GM12878 (cell line): Measurements from ENCODE around the gene FATE1. TPM values are rescaled to one million over a fixed set of nuclear protein-coding genes. Genes with fewer than 3 reads are reported as not detected.

Experiments used
- ATAC-seq: fragments of 200-7000 bp; cut with Tn5 transposase; 3 replicates; pipeline ENCODE4 v1.9.1; 2020; ENCODE audit warnings: mild to moderate bottlenecking, moderate library complexity
- BruUV-seq: library from RNA; stranded (reverse); fragments of 400-500 nt; replicated peaks from 2 replicates; lab custom pipeline; 2021; lab: Mats Ljungman, UMichigan
- CTCF ChIA-PET: fragments of 300-600 bp; sonication (Branson Sonifier 250); formaldehyde crosslinking; extraction: SDS; loops from one replicate; lab custom pipeline; 2021; ENCODE audit warnings: inconsistent platforms; lab: Yijun Ruan, JAX
- POLR2A ChIA-PET: fragments of 350-600 bp; formaldehyde crosslinking; extraction: SDS; loops from one replicate; lab custom pipeline; 2021; ENCODE audit warnings: inconsistent platforms; lab: Charles Lee
- RAD21 ChIA-PET: fragments of 300-600 bp; sonication (Branson Sonifier 250); formaldehyde crosslinking; loops from one replicate; lab custom pipeline; 2023; ENCODE audit warnings: antibody characterized with exemption; ENCODE audit not compliant: unreplicated experiment; lab: Charles Lee
- SMC1A ChIA-PET: fragments of 300-600 bp; sonication (Branson Sonifier 250); formaldehyde crosslinking; loops from one replicate; lab custom pipeline; 2023; ENCODE audit not compliant: unreplicated experiment, uncharacterized antibody; lab: Charles Lee
- DNase-seq: peaks from one replicate; pipeline ENCODE4 v3.0.0-alpha.2; 2011; ENCODE audit warnings: low read depth, low spot score
- FAIRE-seq: peaks from 3 replicates; lab custom pipeline; 2011; peaks lifted over from hg19 to GRCh38; lab: Jason Lieb, UNC
- H2AFZ ChIP-seq: 2 replicates; pipeline ENCODE4 v1.6.0; 2011; ENCODE audit warnings: low read depth, low read length, control low read depth; ENCODE audit not compliant: control insufficient read depth
- H3K27ac ChIP-seq: 2 replicates; pipeline ENCODE4 v1.5.1; 2011; ENCODE audit warnings: control low read depth; ENCODE audit not compliant: control insufficient read depth, insufficient read depth
- H3K27me3 ChIP-seq, 2 experiments: replicated peaks in 1 of 2; 2 replicates each; pipeline versions ENCODE4 v1.6.0 to v1.6.1; 2011; ENCODE audit warnings: low read length in 1 of 2; ENCODE audit not compliant: control insufficient read depth in 2 of 2, insufficient read depth in 2 of 2
- H3K36me3 ChIP-seq, 2 experiments: 2 replicates each; pipeline ENCODE4 v1.5.1; 2011; ENCODE audit warnings: low read length in 1 of 2; ENCODE audit not compliant: control insufficient read depth in 2 of 2, insufficient read depth in 2 of 2
- H3K4me1 ChIP-seq: 2 replicates; pipeline ENCODE4 v1.6.1; 2011; ENCODE audit warnings: mild to moderate bottlenecking, low read length, moderate library complexity, mixed read lengths; ENCODE audit not compliant: control insufficient read depth, insufficient read depth
- H3K4me2 ChIP-seq: 2 replicates; pipeline ENCODE4 v1.6.0; 2011; ENCODE audit warnings: control low read depth; ENCODE audit not compliant: control insufficient read depth, insufficient read depth
- H3K4me3 ChIP-seq: fragments of 200-600 bp; sonication (generic); 2 replicates; pipeline ENCODE4 v1.5.1; 2016
- H3K79me2 ChIP-seq: 2 replicates; pipeline ENCODE4 v1.6.0; 2011; ENCODE audit warnings: low read length; ENCODE audit not compliant: control insufficient read depth, insufficient read depth
- H3K9ac ChIP-seq: 2 replicates; pipeline ENCODE4 v1.8.0; 2011; ENCODE audit warnings: low read length, control low read depth, mixed read lengths; ENCODE audit not compliant: control insufficient read depth, insufficient read depth
- H3K9me3 ChIP-seq: replicated peaks from 3 replicates; pipeline ENCODE4 v1.5.1; 2011; ENCODE audit warnings: mild to moderate bottlenecking, low read length; ENCODE audit not compliant: control insufficient read depth, insufficient read depth
- H4K20me1 ChIP-seq: 2 replicates; pipeline ENCODE4 v1.6.0; 2011; ENCODE audit not compliant: control insufficient read depth, insufficient read depth
- IRF5 ChIP-seq: fragments of 450-650 bp; IDR thresholded peaks from 2 replicates; pipeline ENCODE4 v1.6.1; 2017; ENCODE audit warnings: borderline replicate concordance
- JUNB ChIP-seq: IDR thresholded peaks from 2 replicates; pipeline ENCODE4 v1.6.1; 2016; ENCODE audit warnings: antibody characterized with exemption, mild to moderate bottlenecking
- KLF5 ChIP-seq: fragments of 450-650 bp; IDR thresholded peaks from 2 replicates; pipeline ENCODE4 v1.6.1; 2014; ENCODE audit warnings: mild to moderate bottlenecking; ENCODE audit not compliant: partially characterized antibody
- MAX ChIP-seq: IDR thresholded peaks from 2 replicates; pipeline ENCODE4 v1.6.1; 2012; ENCODE audit warnings: low read depth, low read length, improper control_type of control experiment
- MTA3 ChIP-seq: IDR thresholded peaks from 2 replicates; pipeline ENCODE4 v1.6.1; 2012; ENCODE audit warnings: low read length, inconsistent platforms, borderline replicate concordance
- NR2C2 ChIP-seq: IDR thresholded peaks from 2 replicates; pipeline ENCODE4 v1.6.1; 2011; ENCODE audit warnings: borderline replicate concordance, low read depth; ENCODE audit not compliant: control insufficient read depth, insufficient read length
- PML ChIP-seq: IDR thresholded peaks from 2 replicates; pipeline ENCODE4 v1.6.1; 2012; ENCODE audit warnings: low read length, inconsistent platforms
- POLR2A ChIP-seq: IDR thresholded peaks from 2 replicates; pipeline ENCODE4 v1.6.1; 2011; ENCODE audit warnings: low read depth, mild to moderate bottlenecking, low read length
- PRDM15 ChIP-seq: fragments of 450-650 bp; formaldehyde crosslinking; IDR thresholded peaks from 2 replicates; pipeline ENCODE4 v1.4.0; 2020; ENCODE audit warnings: mild to moderate bottlenecking, moderate library complexity
- RCOR1 ChIP-seq: conservative IDR thresholded peaks from 2 replicates; pipeline ENCODE4 v1.6.1; 2012; ENCODE audit warnings: low read depth, low read length, improper control_type of control experiment
- SIN3A ChIP-seq: IDR thresholded peaks from 2 replicates; pipeline ENCODE4 v1.6.1; 2012; ENCODE audit warnings: low read depth, low read length, improper control_type of control experiment
- TARDBP ChIP-seq: IDR thresholded peaks from 2 replicates; pipeline ENCODE4 v1.6.1; 2016; ENCODE audit warnings: borderline replicate concordance
- WRNIP1 ChIP-seq: IDR thresholded peaks from 2 replicates; pipeline ENCODE4 v1.6.1; 2011; ENCODE audit warnings: low read depth, low read length, improper control_type of control experiment, borderline replicate concordance
- ZSCAN29 ChIP-seq: fragments of 450-650 bp; IDR thresholded peaks from 2 replicates; pipeline ENCODE4 v1.6.1; 2017; ENCODE audit warnings: mild to moderate bottlenecking, moderate library complexity
- WGBS: methylation state at CpG from one replicate; pipeline ENCODE4 v1.1.6; 2016; ENCODE audit warnings: low lambda C conversion rate; ENCODE audit not compliant: insufficient replicate concordance, insufficient coverage; ENCODE audit errors: missing lambda C conversion rate; 5-methylcytosine and 5-hydroxymethylcytosine counted together
- in situ Hi-C: fragments of 300-500 bp; cut with MboI; formaldehyde crosslinking; loops from 9 replicates; pipeline ENCODE4 v1.14.3; 2018; ENCODE audit warnings: mixed read lengths
- intact Hi-C: fragments of 100-400 bp; cut with micrococcal nuclease; formaldehyde crosslinking; loops from one replicate; pipeline ENCODE4 v1.14.2; 2022; ENCODE audit not compliant: unreplicated experiment
- polyA plus RNA-seq, 11 experiments: library from polyadenylated mRNA; depleted of rRNA in 4 of 11; unstranded in 6 of 11; stranded (reverse) in 5 of 11; fragments of >200 nt; fragmentation: Nextera tagmentation in 4 of 11; fragmentation: Illumina TruSeq in 1 of 11; extraction: Ambion mirVana in 4 of 11; extraction: Trizol in 1 of 11; gene quantifications; 1 replicate in 1 of 11; 2 replicates in 10 of 11; pipeline versions ENCODE4 v1.2.1 to v1.2.3, GENCODE V29; 2011 to 2016; ENCODE audit warnings: inconsistent platforms in 2 of 11, missing spikeins in 2 of 11, low read depth in 1 of 11
- total RNA-seq, 4 experiments: library from RNA; depleted of rRNA in 3 of 4; stranded (reverse); fragments of >200 nt in 3 of 4; fragmentation: Illumina TruSeq in 1 of 4; extraction: Trizol in 1 of 4; gene quantifications; 2 replicates each; pipeline versions ENCODE4 v1.2.1 to v1.2.3, GENCODE V29; 2013 to 2021

The FATE1 gene
- total and polyA plus RNA-seq, 10 of the 15 experiments (the other 5 are each of a cell fraction or from before 2014, with no cell fraction given): 0.26 to 0.28 TPM; not detected in 8

DNA sequence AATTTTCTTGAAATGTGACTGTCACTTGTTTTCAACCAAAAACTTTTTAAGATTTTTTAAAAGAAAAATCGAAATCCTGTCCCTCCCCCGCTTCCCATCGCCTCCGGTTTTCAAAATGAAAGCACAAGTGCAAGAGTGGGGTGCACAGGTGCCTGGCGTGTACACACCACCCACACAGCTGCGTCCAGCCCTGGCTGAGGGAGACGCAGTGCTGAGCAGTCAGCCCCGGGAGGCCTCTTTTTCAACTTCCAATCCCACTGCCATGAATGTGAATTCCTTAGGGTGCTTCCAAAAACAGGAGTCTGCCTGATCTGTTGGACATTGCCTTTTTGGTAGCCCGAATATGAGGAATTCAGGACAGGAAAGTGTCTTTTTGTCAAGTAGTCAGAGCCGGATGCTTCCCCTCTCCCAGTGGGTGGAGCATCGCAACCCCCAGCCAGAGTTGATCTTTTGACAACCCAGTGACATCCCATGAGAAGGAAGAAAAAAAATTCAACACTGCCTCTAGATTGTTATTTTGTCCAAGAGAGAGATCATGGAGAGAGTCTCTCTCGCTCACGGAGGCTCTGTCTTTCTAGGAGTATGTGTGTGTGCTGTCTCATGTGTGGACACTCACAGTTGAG lies 11.7 kb upstream of the FATE1 start:
- intact Hi-C loops (no loop called here), in situ Hi-C loops (no loop called here)
- no peaks in the 10 kb centered on the region for H3K4me1 ChIP-seq
- H4K20me1 ChIP-seq: no peaks in the 10 kb centered on the region
- SMC1A ChIA-PET: no interaction called here
- DNase-seq (no peak), FAIRE-seq (no peak), ATAC-seq (no peak)
- CTCF ChIA-PET: no interaction called here
- RAD21 ChIA-PET: no interaction called here
- no peak overlapping the region for H3K4me2 ChIP-seq
- POLR2A ChIA-PET: no interaction called here
- no peaks in the 10 kb centered on the region for H3K27me3 ChIP-seq
- H2AFZ ChIP-seq: no peak overlapping the region
- no peaks in the 10 kb centered on the region for H3K79me2 ChIP-seq
- no peak overlapping the region for H3K27ac ChIP-seq
- TF ChIP-seq NR2C2: no peak
- TF ChIP-seq, all 136 proteins: peak for 0
- Histone ChIP-seq H3K9me3 (no peaks in the 10 kb centered on the region), H3K4me3 (no peak overlapping the region), H3K36me3 (no peaks in the 10 kb centered on the region), H3K9ac (no peak overlapping the region)
- 35% methylated on average over 13 of the region's 13 CpGs for WGBS
- BruUV-seq: no TSS peak

- in situ Hi-C loops: no loop called here
- Histone ChIP-seq H3K9me3 (no peaks in the 10 kb centered on the region), H3K27me3 (no peaks in the 10 kb centered on the region), H3K4me1 (no peaks in the 10 kb centered on the region), H3K79me2 (no peaks in the 10 kb centered on the region), H3K4me2 (no peak overlapping the region), H3K36me3 (no peaks in the 10 kb centered on the region), H2AFZ (no peak overlapping the region), H3K27ac (no peak overlapping the region), H3K4me3 (no peak overlapping the region), H4K20me1 (no peaks in the 10 kb centered on the region), H3K9ac (no peak overlapping the region)
- POLR2A ChIA-PET: no interaction called here
- no peak for DNase-seq
- SMC1A ChIA-PET: no interaction called here
- RAD21 ChIA-PET: no interaction called here
- intact Hi-C loops: no loop called here
- 59% methylated on average over 7 of the region's 7 CpGs for WGBS
- ATAC-seq: no peak
- no TSS peak for BruUV-seq
- CTCF ChIA-PET: no interaction called here
- FAIRE-seq: no peak
- TF ChIP-seq ZSCAN29 (no peak), JUNB (no peak), PRDM15 (no peak), MAX (no peak), KLF5 (no peak), WRNIP1 (no peak), PML (no peak), POLR2A (no peak), RCOR1 (no peak), TARDBP (no peak), IRF5 (no peak), MTA3 (no peak), SIN3A (no peak)
Measured at GRCh38 chrX:151708821-151709220, 7.0 kb upstream of the FATE1 start.
